ENCODE measurements around the gene CUL7.

DNA sequence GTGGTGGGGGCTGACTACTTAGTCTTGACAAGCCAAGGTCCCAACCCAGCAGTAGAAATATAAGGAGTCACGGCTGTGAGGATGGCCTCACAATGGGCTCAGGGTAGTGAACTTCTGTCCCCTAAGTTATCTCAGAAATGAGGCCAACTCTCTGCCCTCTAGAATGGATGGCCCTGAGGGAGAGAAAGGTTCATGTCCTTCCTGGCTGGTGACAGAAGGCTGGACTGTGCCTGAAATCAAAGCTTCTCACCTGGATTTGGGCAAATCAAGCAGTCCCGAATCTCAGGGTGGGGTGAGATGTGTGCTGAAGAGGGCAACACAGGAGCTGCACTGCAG lies 19.5 kb downstream of the CUL7 start:
- TF ChIP-seq CTCF (conservative IDR thresholded peaks at IDR 0.05; ENCODE audit: low read length) (no peak), EZH2phosphoT487 (IDR thresholded peaks at IDR 0.05; ENCODE audit: borderline replicate concordance, low read depth, low read length) (no peak)
